H1 (cell line): ENCODE results near the gene SUMF1. TPM values are rescaled to one million over a fixed set of nuclear protein-coding genes. Genes with fewer than 3 reads are reported as not detected.

Source experiments
- CTCF ChIA-PET: fragments of 300-600 bp; sonication (Branson Sonifier 250); formaldehyde crosslinking; loops from one replicate; lab custom pipeline; 2021; ENCODE audit not compliant: partially characterized antibody; lab: Charles Lee
- POLR2A ChIA-PET: fragments of 300-600 bp; sonication (Branson Sonifier 250); formaldehyde crosslinking; loops from one replicate; lab custom pipeline; 2021; ENCODE audit warnings: inconsistent platforms; ENCODE audit not compliant: partially characterized antibody; lab: Charles Lee
- DNase-seq, 2 experiments: peaks; one replicate each; pipeline versions ENCODE4 v3.0.0 to v3.0.0-alpha.2; 2010 to 2022; ENCODE audit warnings: low spot score in 2 of 2, low read depth in 1 of 2, mixed read lengths in 1 of 2
- FAIRE-seq: peaks from 2 replicates; lab custom pipeline; 2011; peaks lifted over from hg19 to GRCh38; lab: Jason Lieb, UNC
- H2AFZ ChIP-seq: 2 replicates; pipeline ENCODE4 v1.8.1; 2012; ENCODE audit warnings: low read length, inconsistent platforms
- H2AK5ac ChIP-seq: 2 replicates; pipeline ENCODE4 v1.6.1; 2013; ENCODE audit warnings: low read depth, low read length
- H2BK120ac ChIP-seq: replicated peaks from 2 replicates; pipeline ENCODE3; 2013; ENCODE audit warnings: low read depth, low read length, inconsistent platforms
- H2BK12ac ChIP-seq: 2 replicates; pipeline ENCODE4 v1.6.1; 2013; ENCODE audit warnings: low read depth, low read length
- H2BK15ac ChIP-seq: 2 replicates; pipeline ENCODE4 v1.6.1; 2013; ENCODE audit warnings: low read length
- H2BK20ac ChIP-seq: 2 replicates; pipeline ENCODE4 v1.6.1; 2013; ENCODE audit warnings: low read length
- H2BK5ac ChIP-seq: 2 replicates; pipeline ENCODE4 v1.6.1; 2013; ENCODE audit warnings: low read depth, low read length
- H3K14ac ChIP-seq: 2 replicates; pipeline ENCODE4 v1.6.1; 2013; ENCODE audit warnings: inconsistent platforms; ENCODE audit not compliant: insufficient read length
- H3K18ac ChIP-seq: 2 replicates; pipeline ENCODE4 v1.6.1; 2013; ENCODE audit warnings: low read length; ENCODE audit errors: extremely low read depth
- H3K23ac ChIP-seq: 2 replicates; pipeline ENCODE4 v1.6.1; 2013; ENCODE audit warnings: inconsistent platforms; ENCODE audit not compliant: insufficient read length
- H3K23me2 ChIP-seq: 2 replicates; pipeline ENCODE4 v1.6.1; 2013; ENCODE audit warnings: low read depth, low read length
- H3K27ac ChIP-seq: 2 replicates; pipeline ENCODE4 v1.6.1; 2011; ENCODE audit warnings: low read depth, low read length, inconsistent platforms
- H3K27me3 ChIP-seq, 4 experiments: replicated peaks in 1 of 4; 1 replicate in 1 of 4; 2 replicates in 3 of 4; pipeline versions ENCODE4 v1.6.1 to v1.8.1; 2011 to 2013; ENCODE audit warnings: low read length in 3 of 4, mild to moderate bottlenecking in 3 of 4, inconsistent platforms in 2 of 4, mixed read lengths in 2 of 4, moderate library complexity in 1 of 4; ENCODE audit not compliant: control insufficient read depth in 3 of 4, insufficient read depth in 3 of 4; ENCODE audit errors: extremely low read depth in 1 of 4
- H3K36me3 ChIP-seq, 4 experiments: 2 replicates each; pipeline versions ENCODE4 v1.6.1 to v1.8.1; 2011 to 2013; ENCODE audit warnings: mild to moderate bottlenecking in 4 of 4, low read length in 3 of 4, moderate library complexity in 2 of 4, control low read depth in 1 of 4, inconsistent platforms in 1 of 4; ENCODE audit not compliant: insufficient read depth in 4 of 4, control insufficient read depth in 2 of 4
- H3K4ac ChIP-seq: replicated peaks from 2 replicates; pipeline ENCODE3; 2013; ENCODE audit warnings: low read length, low read depth, mixed read lengths, inconsistent platforms; ENCODE audit not compliant: insufficient read length
- H3K4me1 ChIP-seq, 4 experiments: replicated peaks in 1 of 4; 1 replicate in 1 of 4; 2 replicates in 3 of 4; pipeline versions ENCODE4 v1.6.1 to v1.8.1; 2011 to 2013; ENCODE audit warnings: low read length in 3 of 4, inconsistent platforms in 2 of 4, mixed read lengths in 1 of 4; ENCODE audit not compliant: insufficient read depth in 4 of 4, control insufficient read depth in 3 of 4
- H3K4me2 ChIP-seq, 2 experiments: 2 replicates each; pipeline versions ENCODE4 v1.6.1 to v1.8.1; 2011 to 2013; ENCODE audit warnings: low read depth in 2 of 2, low read length in 2 of 2, control low read depth in 1 of 2, inconsistent platforms in 1 of 2, mild to moderate bottlenecking in 1 of 2; ENCODE audit not compliant: insufficient read depth in 1 of 2
- H3K4me3 ChIP-seq, 4 experiments: fragments of 200-600, 300-600 bp in 1 of 4; sonication (generic), shearing (Covaris generic), sonication (Bioruptor Twin) in 1 of 4; 2 replicates each; pipeline versions ENCODE4 v1.5.1 to v1.8.1; 2011 to 2016; ENCODE audit warnings: low read length in 4 of 4, low read depth in 3 of 4, control low read depth in 2 of 4, inconsistent platforms in 2 of 4, mild to moderate bottlenecking in 2 of 4, mixed read lengths in 1 of 4, moderate library complexity in 1 of 4; ENCODE audit not compliant: insufficient read depth in 2 of 4; ENCODE audit errors: extremely low read depth in 1 of 4
- H3K56ac ChIP-seq: replicated peaks from 2 replicates; pipeline ENCODE3; 2013; ENCODE audit warnings: low read depth, mild to moderate bottlenecking, mixed read lengths, low read length, inconsistent platforms; ENCODE audit not compliant: insufficient read length
- H3K79me1 ChIP-seq: 2 replicates; pipeline ENCODE4 v1.6.1; 2013; ENCODE audit warnings: low read depth, low read length, control low read depth
- H3K79me2 ChIP-seq, 2 experiments: 2 replicates each; pipeline versions ENCODE4 v1.6.1 to v1.8.1; 2012 to 2013; ENCODE audit warnings: low read length in 2 of 2, mild to moderate bottlenecking in 2 of 2, inconsistent platforms in 1 of 2; ENCODE audit not compliant: insufficient read depth in 2 of 2, control insufficient read depth in 1 of 2
- H3K9ac ChIP-seq, 4 experiments: replicated peaks in 1 of 4; 1 replicate in 1 of 4; 2 replicates in 3 of 4; pipeline versions ENCODE4 v1.6.1 to v1.8.1; 2011 to 2013; ENCODE audit warnings: low read depth in 3 of 4, low read length in 3 of 4, control low read depth in 2 of 4, mild to moderate bottlenecking in 2 of 4, moderate library complexity in 2 of 4, inconsistent platforms in 1 of 4; ENCODE audit errors: extremely low read depth in 1 of 4
- H3K9me3 ChIP-seq, 2 experiments: 2 replicates each; pipeline versions ENCODE4 v1.6.1 to v1.8.1; 2012 to 2013; ENCODE audit warnings: mild to moderate bottlenecking in 2 of 2, moderate library complexity in 2 of 2, control low read depth in 1 of 2, inconsistent platforms in 1 of 2, low read depth in 1 of 2, low read length in 1 of 2, mixed read lengths in 1 of 2; ENCODE audit not compliant: insufficient read depth in 2 of 2
- H4K20me1 ChIP-seq, 2 experiments: replicated peaks in 1 of 2; 2 replicates each; pipeline versions ENCODE3 to v1.8.1; 2011 to 2013; ENCODE audit warnings: inconsistent platforms in 2 of 2, low read length in 2 of 2, mild to moderate bottlenecking in 1 of 2; ENCODE audit not compliant: insufficient read depth in 2 of 2, control insufficient read depth in 1 of 2
- H4K5ac ChIP-seq: 2 replicates; pipeline ENCODE4 v1.6.1; 2013; ENCODE audit warnings: low read length, low read depth, mixed read lengths, inconsistent platforms; ENCODE audit not compliant: insufficient read length
- H4K8ac ChIP-seq: 2 replicates; pipeline ENCODE4 v1.8.0; 2013; ENCODE audit warnings: mild to moderate bottlenecking, moderate library complexity, low read length, inconsistent platforms; ENCODE audit not compliant: insufficient read depth; ENCODE audit errors: extremely low read depth
- H4K91ac ChIP-seq: replicated peaks from 2 replicates; pipeline ENCODE3; 2013; ENCODE audit warnings: low read length, mixed read lengths, inconsistent platforms; ENCODE audit not compliant: insufficient read length
- ASH2L ChIP-seq: fragments of 200-600, 300-600 bp; sonication (generic); IDR thresholded peaks from one replicate; pipeline ENCODE4 v1.7.1; 2017; ENCODE audit warnings: low read length
- CEBPB ChIP-seq: IDR thresholded peaks from 2 replicates; pipeline ENCODE4 v1.6.1; 2012; ENCODE audit warnings: low read depth, low read length
- CHD2 ChIP-seq: IDR thresholded peaks from 2 replicates; pipeline ENCODE4 v1.6.1; 2012; ENCODE audit warnings: low read length, improper control_type of control experiment
- MAFK ChIP-seq: IDR thresholded peaks from 2 replicates; pipeline ENCODE4 v1.6.1; 2012; ENCODE audit warnings: low read depth, mild to moderate bottlenecking, improper control_type of control experiment, low read length
- PHF8 ChIP-seq: fragments of 200-600 bp; sonication (generic); conservative IDR thresholded peaks from 2 replicates; pipeline ENCODE4 v1.7.1; 2012; ENCODE audit warnings: low read depth, mild to moderate bottlenecking, inconsistent platforms, low read length, moderate library complexity
- POLR2AphosphoS5 ChIP-seq: IDR thresholded peaks from 2 replicates; pipeline ENCODE4 v1.6.1; 2011; ENCODE audit warnings: low read depth, low read length
- RBBP5 ChIP-seq: IDR thresholded peaks from 2 replicates; pipeline ENCODE4 v1.7.1; 2012; ENCODE audit warnings: low read depth, mild to moderate bottlenecking, inconsistent platforms, low read length, moderate library complexity, borderline replicate concordance
- TAF7 ChIP-seq: optimal IDR thresholded peaks from 2 replicates; pipeline ENCODE3; 2011; ENCODE audit warnings: low read depth, mild to moderate bottlenecking, inconsistent platforms, low read length, moderate library complexity, borderline replicate concordance
- TBP ChIP-seq: IDR thresholded peaks from 2 replicates; pipeline ENCODE4 v1.6.1; 2011; ENCODE audit warnings: low read depth, low read length, improper control_type of control experiment
- TEAD4 ChIP-seq: IDR thresholded peaks from 2 replicates; pipeline ENCODE4 v1.6.1; 2012; ENCODE audit warnings: low read depth, low read length, inconsistent platforms, mixed read lengths
- WGBS, 2 experiments: shearing (Covaris generic) in 1 of 2; methylation state at CpG; one replicate each; pipeline versions ENCODE4 v1.1.6 to v1.1.7; 2013 to 2015; ENCODE audit warnings: low lambda C conversion rate in 2 of 2, mixed read lengths in 2 of 2, inconsistent platforms in 1 of 2, low coverage in 1 of 2, missing lambda C conversion rate in 1 of 2; ENCODE audit not compliant: insufficient replicate concordance in 2 of 2, insufficient coverage in 1 of 2, insufficient read length in 1 of 2; ENCODE audit errors: extremely low coverage in 1 of 2, missing lambda C conversion rate in 1 of 2; 5-methylcytosine and 5-hydroxymethylcytosine counted together
- polyA plus RNA-seq, 7 experiments: library from polyadenylated mRNA; depleted of rRNA in 3 of 7; stranded (reverse) in 5 of 7; unstranded in 2 of 7; fragments of >200 nt in 5 of 7; fragments of 200-250 nt in 2 of 7; gene quantifications; 1 replicate in 5 of 7; 2 replicates in 1 of 7; 4 replicates in 1 of 7; pipeline versions ENCODE4 v1.2.1 to v1.2.3, GENCODE V29; 2011 to 2013; ENCODE audit warnings: missing spikeins in 2 of 7, mixed read lengths in 2 of 7
- total RNA-seq: library from RNA; stranded (reverse); fragmentation: NEBNext Ultra II Directional; extraction: Animal tissue kit (Norgen Biotek cat#: 25700); gene quantifications from 2 replicates; pipeline ENCODE4 v1.2.1, GENCODE V29; 2021
- TF ChIP-seq, protein P1 (sequence below): IDR thresholded peaks from 2 replicates; pipeline ENCODE4 v1.6.1; 2012; ENCODE audit warnings: inconsistent platforms

The SUMF1 gene
- total and polyA plus RNA-seq, 2 of the 8 experiments (the other 6 are each of a cell fraction or from before 2014, with no cell fraction given) = 12.5 to 15.0 TPM

DNA sequence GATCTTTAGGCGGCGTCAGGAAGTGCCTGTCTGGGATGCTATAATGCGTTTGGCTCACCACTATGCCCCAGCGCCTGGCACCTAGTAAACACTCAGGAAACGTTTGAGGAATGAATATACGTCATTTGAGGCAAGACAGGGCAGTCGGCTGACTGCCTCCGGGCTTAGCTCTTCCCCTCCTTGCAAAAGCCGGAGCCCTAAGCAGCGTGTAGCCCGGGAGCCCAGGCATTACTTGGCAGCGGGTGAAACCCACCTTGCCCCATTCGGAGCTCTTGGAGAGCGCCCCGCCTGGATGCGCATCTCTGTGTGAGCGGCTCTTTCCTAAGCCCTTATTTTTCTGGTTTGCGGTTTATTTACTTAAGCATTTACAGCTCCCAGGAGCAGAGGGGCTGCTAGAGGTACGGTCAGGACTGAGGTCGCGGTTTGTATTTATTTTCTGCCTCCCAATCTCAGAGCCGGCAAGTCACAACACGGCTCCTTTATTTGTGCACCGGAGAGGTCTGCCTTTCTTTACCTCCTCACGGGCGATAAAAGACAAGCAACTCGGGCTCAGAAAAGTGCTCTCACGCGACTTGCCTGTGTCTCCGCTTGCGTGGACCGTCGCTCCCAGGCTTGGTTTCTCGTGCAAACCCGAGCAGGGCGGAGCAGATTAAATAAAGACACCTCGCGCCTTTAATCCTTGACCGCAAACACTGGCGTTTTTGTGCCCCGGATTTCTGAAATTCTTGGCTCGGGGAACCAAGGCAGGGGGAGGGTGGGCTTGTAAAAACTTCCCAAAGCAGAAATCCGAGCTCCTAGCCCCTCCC, 25.3 kb upstream of the SUMF1 start:
- Histone ChIP-seq H3K18ac (peak overlapping the region; percentile 88), H3K27me3 (peaks cover 0 to 11% (median 5%) of the 10 kb centered on the region in 4 experiments; a peak in 5 of 7 replicates), H3K79me1 (no peaks in the 10 kb centered on the region), H3K23ac (no peak overlapping the region), H2BK120ac (no peak overlapping the region), H2AK5ac (no peak overlapping the region), H3K79me2 (no peaks in the 10 kb centered on the region), H2BK5ac (peak overlapping the region; percentile 86; the same call in 1 of the 2 replicates), H3K23me2 (peaks cover 8% of the 10 kb centered on the region; the same call in 1 of the 2 replicates), H3K14ac (no peak overlapping the region), H4K20me1 (peaks cover 0 to 1% of the 10 kb centered on the region in 2 experiments), H2BK20ac (no peak overlapping the region), H4K91ac (no peak overlapping the region), H3K4ac (no peak overlapping the region), H2BK12ac (no peak overlapping the region), H4K8ac (0 out of 2 replicates have a peak overlapping the region, but pooled peaks have one; percentile 19), H3K4me1 (peaks cover 0 to 3% (median 0%) of the 10 kb centered on the region in 4 experiments; a peak in 3 of 7 replicates), H3K36me3 (no peaks in the 10 kb centered on the region), H3K9ac (peak overlapping the region; percentile 31 to 68 (median 50)), H2BK15ac (peak overlapping the region; percentile 50; the same call in 1 of the 2 replicates), H3K56ac (peak overlapping the region; percentile 32), H3K4me3 (peak overlapping the region; percentile 62 to 88 (median 72)), H3K9me3 (no peaks in the 10 kb centered on the region), H4K5ac (peak overlapping the region; percentile 76), H3K27ac (peak overlapping the region; percentile 56; the same call in 1 of the 2 replicates), H2AFZ (peak overlapping the region; percentile 82), H3K4me2 (peak overlapping the region; percentile 81 to 93)
- CTCF ChIA-PET = interaction anchor here (0.6 to 7.1 kb wide), 11 partner anchors 10 to 1745 kb away, joined by 3 to 34 read pairs (median 4); no protein-coding TSS in a partner anchor
- FAIRE-seq (no peak), DNase-seq (peak; percentile 21 to 69)
- 2% methylated on average over 43 of the region's 43 CpGs; no CpG with 5 or more reads in 1 of the 2 experiments for WGBS, 2 experiments
- POLR2A ChIA-PET = interaction anchor here (0.7 to 4.6 kb wide), 43 partner anchors 8 to 693 kb away, joined by 3 to 91 read pairs (median 5); partner anchors contain the start of genes LRRN1 and SUMF1
- TF ChIP-seq TBP (peak; percentile 54), POLR2AphosphoS5 (peak; percentile 60; the same call in 1 of the 2 replicates), CEBPB (no peak), MAFK (no peak), ASH2L (peak; percentile 57), TAF7 (peak; percentile 62), TEAD4 (peak; percentile 76; the same call in 1 of the 2 replicates), PHF8 (peak; percentile 49), RBBP5 (peak; percentile 74; the same call in 1 of the 2 replicates), CHD2 (no peak)
- TF ChIP-seq, protein P1, sequence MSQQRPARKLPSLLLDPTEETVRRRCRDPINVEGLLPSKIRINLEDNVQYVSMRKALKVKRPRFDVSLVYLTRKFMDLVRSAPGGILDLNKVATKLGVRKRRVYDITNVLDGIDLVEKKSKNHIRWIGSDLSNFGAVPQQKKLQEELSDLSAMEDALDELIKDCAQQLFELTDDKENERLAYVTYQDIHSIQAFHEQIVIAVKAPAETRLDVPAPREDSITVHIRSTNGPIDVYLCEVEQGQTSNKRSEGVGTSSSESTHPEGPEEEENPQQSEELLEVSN = no peak
